SH-SY5Y (cell line): Measurements from ENCODE around the gene GPR141.

ENCODE experiments used
- GATA2 ChIP-seq: IDR thresholded peaks from 2 replicates; pipeline ENCODE4 v1.6.1; 2011; ENCODE audit warnings: mild to moderate bottlenecking, low read depth, low read length
- GATA3 ChIP-seq: IDR thresholded peaks from 2 replicates; pipeline ENCODE4 v1.6.1; 2011; ENCODE audit warnings: low read depth, mild to moderate bottlenecking, low read length, moderate library complexity

The GPR141 gene

DNA sequence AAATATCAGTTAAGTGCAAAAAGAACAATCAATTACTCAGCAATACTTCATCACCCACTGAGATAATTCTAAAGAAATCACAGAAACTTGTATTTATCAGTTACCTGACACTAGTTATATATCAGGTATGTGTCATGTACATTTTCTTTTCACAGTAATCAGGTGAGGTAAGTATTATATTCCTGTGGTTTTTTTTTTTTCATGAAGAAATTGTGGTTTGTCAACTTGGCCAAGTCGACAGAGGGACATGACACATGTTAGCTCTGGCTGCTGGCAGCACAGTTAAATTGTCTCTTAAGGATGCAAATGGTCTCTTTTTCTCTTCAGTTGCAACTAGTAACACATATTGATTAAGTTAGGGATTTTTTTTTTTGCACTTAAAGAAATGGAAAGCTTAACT, 13.7 kb upstream of the GPR141 start:
- TF ChIP-seq GATA2 (no peak), GATA3 (no peak)

DNA sequence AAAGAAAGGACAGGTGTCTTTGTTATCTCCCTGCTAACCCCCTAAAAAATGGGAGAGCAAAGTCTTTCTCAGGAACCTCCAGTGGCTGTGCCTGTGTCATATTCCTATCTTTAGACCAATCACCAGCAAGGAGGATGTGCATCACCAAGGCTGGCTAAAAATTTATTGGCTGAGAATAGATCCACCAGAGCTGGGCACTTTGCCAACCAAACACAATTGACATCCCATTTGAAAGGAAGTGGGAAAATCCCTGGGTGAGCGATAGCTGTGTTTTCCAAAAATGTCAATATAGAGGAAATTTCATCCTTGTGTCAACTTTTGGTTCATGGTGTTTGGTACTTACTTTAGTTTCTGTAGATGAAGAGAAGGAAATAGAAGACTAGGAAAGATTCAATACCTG, 13.1 kb upstream of the GPR141 start:
- no peak for TF ChIP-seq GATA2
- no peak for TF ChIP-seq GATA3

DNA sequence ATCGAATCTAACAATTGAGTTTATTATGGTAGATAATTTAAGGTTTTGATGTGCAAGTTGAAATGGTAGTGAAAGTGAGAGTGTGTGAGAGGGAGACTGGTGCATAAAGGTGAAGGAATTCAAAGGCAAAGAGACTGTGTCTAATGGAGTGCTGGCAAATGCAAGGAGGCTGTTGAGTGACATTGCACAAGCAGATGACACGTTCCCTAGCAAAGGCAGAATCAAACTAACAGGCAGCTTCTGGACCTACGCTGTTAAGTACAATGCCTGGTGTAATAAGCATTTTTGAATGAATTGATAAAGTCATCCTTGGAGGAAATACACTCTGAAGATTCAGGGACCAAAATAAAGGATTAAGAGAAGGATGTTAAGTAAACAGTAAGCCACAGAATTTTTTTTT, 11.7 kb upstream of the GPR141 start:
- no peak for TF ChIP-seq GATA3
- no peak for TF ChIP-seq GATA2

DNA sequence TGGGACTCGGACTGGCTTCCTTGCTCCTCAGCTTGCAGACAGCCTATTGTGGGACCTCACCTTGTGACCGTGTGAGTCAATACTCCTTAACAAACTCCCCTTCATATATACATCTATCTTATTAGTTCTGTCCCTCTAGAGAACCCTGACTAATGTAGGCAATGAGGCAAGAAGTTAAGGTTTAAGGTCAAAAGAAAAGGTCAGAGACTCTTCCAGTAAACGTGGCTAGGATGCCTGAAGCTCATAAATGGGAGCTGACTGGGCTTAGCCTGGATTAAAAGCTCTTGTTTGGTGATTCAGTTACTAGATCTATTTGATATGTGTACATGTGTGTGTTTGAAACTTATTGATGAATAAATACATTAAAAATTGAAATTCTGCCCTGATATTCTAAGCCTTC, 10.6 kb upstream of the GPR141 start:
- TF ChIP-seq GATA2: no peak
- TF ChIP-seq GATA3: no peak

DNA sequence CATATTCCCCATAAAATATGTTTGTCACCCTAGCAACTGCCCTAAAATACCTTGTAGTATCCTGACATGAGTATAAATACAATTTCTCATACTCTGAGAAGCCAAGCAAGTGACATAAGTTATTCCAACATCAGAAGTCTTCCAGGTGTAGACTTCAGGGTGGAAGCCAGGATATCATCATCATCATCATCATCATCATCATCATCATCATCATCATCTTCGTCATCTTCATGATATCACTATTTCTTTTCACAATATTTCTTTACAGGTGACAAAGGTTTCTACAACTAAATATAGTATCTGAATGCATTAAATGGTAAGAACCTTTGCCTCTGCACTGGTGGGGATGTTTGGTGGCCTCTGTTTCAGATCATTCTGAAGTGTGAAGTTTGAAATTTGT, 10.0 kb upstream of the GPR141 start:
- TF ChIP-seq GATA2 (no peak), GATA3 (no peak)

DNA sequence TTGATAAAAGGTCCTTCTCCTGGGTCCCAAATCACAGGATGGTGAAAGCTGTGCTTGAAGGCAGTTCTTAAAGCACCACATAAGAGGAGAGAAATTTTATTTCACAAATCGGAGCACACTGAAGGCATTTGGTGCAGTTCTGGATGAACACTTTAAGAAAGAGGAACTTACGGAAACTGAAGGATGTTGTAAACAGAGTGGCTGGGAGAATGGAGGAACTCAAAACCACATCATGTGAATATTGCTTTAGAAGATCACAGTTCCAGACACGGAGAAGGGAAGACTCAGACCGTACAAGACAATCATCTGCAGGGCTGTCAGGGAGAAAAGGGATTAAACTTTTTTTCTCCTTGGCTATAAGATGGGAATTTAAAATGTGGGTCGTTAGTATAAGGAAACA, 9.0 kb upstream of the GPR141 start:
- TF ChIP-seq GATA3: no peak
- TF ChIP-seq GATA2: no peak

DNA sequence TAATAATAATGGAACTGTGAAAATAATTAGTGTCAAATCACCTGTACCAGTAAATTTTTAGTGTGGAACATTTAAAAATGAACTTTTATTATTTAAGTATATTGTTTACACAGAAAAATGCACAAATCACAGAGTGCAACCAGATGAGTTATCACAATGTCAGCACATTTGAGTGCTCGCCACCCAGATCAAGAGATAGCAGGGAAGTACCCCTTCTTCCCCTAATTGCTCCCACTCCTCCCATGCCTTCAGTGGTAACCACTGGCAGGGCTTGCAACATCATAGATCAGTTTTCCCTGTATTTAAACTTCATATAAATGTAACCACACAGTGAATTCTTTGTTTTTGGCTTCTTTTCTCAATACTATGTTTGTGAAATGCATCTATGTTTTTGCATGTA, 7.8 kb upstream of the GPR141 start:
- TF ChIP-seq GATA2 (no peak), GATA3 (0 out of 2 replicates have a peak, but pooled peaks have one; percentile 15)

DNA sequence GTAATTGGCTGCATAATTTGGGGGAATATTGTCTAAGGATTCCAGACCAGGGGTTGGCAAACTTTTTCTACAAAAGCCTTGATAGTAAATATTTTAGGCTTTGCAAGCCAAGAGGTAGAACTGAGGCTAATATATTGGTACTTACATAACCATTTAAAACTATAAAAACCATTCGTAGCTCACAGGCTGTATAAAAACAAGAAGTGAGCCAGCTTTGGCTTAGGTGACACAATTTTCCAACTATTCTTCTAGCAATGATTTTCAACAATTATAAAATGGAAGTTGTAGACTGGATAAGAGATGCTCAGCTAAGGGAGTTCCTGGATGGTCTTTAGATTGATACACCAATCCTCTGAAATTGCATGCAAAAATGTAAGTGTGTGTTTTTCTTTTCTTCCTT, 1.4 kb downstream of the GPR141 start:
- TF ChIP-seq GATA2 (no peak), GATA3 (no peak)

DNA sequence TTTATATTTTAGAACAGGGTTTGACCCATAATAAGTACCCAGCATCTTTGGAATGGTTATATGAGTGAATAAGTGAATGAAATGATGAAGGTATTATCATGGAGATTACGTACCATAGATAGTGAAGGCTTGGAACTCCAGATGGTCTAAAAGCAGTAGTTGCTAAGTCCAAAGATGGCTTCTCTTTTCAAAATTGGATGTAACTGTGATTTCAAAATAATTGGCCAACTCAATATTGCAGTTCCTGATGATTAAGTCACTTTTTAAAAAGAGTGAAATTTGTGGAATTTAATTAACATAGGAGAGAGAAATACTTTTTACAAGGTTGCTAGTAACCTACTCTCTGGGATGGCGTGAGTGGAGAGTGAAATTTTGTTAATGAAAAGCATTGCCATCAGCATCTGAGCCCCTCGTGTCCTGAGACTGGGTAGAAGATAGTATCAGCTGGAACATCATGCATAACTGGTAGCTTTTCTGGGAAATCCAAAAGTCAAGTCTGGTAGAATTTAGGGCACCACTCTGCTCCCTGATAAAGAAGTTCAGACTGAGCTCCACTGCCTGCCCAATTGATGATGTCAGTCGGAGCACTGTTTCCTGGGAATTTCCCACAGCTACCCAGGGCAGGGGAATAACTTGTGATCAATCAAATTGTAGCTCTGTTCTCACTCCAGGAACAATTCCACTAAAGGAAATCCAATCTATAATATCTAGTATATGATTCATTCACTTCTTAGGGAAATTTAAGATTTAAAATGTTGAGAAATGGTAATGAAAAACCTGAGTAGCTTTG, 3.2 kb downstream of the GPR141 start:
- TF ChIP-seq GATA3 (no peak), GATA2 (no peak)

DNA sequence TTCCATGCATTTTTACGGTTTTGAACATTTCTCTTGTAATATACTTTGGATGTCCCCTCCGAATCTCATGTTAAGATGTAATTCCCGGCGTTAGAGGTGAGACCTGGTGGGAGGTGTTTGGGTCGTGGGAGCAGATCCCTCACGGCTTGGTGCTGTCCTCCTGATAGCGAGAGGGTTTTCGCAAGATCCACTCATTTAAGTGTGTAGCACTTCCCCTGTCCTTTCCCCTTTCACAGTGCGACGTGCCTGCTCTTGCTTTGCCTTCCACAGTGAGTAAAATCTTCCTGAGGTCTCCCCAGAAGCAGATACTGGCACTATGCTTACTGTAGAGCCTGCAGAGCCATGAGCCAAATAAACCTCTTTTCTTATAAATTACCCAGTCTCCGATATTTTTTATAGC, 6.6 kb downstream of the GPR141 start:
- TF ChIP-seq GATA3 (no peak), GATA2 (no peak)

DNA sequence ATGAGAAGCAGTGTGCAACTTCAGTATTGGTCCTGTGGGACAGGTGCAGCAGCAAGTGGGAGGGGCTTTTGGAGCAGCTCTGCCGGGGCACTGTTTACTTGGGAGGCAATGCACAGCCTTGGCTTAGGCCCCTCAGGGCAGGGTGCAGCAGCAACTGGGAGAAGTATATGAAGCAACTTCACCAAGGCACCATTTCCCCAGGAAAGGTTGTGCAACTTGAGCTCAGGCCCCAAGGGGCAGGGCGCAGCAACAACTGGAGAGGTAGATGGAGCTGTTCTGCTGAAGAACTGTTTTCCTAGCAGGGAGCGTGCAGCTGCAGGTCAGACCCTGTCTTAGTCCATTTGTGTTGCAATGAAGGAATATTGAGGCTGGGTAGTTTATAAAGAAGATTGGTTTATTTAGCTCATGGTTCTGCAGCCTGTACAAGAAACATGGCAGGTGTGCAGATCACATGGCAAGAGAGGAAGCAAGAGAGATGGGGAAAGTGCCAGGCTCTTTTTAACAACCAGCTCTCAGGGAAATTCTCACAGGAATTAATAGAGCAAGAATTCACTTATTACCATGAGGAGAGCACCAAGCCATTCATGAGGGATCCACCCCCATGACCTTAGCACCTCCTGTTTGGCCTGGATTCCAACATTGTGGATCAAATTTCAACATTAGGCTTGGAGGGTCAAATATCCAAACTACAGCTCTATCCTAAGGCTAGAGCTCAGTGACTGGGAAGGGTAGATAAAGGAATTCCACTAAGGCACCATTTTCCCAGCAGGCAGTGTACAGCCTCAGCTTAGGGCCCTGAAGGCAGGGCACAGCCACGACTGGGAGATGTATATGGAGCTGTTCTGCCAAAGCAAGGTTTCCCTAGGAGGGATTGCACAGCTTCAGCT, 10.9 kb downstream of the GPR141 start:
- TF ChIP-seq GATA2 (no peak), GATA3 (no peak)

DNA sequence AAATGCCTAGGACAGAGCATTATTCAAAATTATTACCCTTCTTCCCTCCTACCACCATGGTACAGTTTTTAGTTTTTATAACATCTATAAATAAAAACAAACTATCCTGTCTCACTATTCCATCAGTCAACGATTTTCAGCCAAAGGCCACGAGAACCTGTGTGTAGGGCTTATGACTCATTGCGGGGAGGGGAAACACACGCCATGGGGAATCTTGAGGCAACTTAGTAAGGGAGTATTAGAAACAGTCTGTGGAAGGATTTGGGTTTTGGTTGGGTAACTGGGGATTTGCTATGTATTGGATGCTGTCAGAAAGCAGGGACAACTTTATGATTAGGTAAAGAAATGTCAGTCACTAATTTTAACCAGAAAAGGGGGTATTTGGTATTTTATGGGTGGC, 14.7 kb downstream of the GPR141 start:
- TF ChIP-seq GATA3 (no peak), GATA2 (no peak)

DNA sequence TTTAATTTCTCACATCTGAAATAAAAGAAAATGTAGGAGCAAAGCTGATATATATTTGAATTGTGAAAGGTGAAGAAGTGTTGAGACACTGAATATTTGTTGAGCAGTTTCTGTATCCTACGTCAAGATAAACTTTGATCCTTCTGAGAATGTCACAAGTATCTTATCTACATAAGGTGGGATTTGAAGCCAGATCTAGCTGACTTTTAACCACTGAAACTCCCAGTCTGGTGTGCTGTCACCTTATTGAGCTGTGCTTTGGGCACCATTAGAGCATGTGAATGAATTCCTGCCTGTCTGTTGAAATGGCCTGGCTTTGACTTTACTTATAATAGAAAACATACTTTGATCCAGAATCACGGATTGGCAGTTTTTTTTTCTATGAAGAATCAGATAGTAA, 15.2 kb downstream of the GPR141 start:
- no peak for TF ChIP-seq GATA3
- TF ChIP-seq GATA2: no peak

DNA sequence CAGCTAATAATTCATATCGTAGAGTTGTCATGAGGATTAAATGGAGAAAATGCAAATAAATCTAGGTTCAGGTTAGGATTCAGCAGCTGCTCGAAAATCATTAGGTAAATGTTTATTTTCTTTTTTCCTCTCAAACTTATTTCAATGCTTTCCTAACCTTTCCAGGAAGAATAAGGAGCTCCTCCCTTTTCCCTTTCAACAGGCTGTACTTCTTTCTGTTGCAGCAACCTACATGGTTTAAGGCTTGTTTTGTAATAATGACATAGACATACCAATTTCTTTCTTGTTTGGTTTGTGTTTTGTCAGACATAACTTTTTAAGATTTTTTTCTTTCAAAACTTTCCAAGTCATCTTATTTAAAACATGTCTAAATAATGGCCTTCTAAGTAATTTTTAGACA, 18.2 kb downstream of the GPR141 start:
- TF ChIP-seq GATA3 (no peak), GATA2 (no peak)

DNA sequence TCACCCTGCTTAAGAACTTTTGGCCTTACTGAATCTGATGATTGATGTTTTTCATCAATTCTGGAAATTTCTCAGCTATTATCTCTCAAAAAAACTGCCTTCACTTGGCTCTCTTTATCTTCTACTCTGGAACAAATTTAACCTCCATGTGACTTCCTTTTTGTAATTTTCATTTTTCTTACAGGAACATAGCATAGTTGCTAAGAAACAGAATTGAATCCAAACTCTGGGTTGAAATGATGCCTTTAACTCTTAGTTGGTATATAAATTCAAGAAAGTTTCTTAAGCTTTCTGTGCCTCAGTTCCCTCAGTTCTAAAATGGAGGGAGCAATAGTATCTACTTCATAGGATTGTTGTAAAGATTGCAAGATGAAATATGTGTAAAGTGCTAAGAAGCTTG, 19.8 kb downstream of the GPR141 start:
- no peak for TF ChIP-seq GATA3
- TF ChIP-seq GATA2: no peak

DNA sequence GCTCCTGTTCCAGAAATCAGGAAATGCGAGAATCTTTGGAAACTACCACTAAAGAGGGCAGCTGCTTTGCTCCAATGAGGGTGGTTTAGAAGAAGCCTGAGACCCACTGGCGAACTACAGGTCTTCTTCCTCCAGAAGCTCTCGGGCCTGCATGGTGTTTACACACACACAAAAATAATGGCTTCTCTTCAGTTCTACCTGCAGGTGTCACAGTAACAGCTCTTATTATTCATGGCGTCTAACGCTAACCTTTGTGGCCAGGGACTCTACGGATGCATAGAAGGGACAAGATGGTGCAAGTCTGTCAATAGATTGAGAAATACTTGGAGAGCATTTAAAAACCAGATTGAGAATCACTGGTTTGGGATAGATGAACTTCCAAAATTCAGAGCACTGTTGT, 22.4 kb downstream of the GPR141 start:
- TF ChIP-seq GATA2 (no peak), GATA3 (no peak)
